ENCODE measurements around the gene MAST2. TPM values are rescaled to one million over a fixed set of nuclear protein-coding genes. Genes with fewer than 3 reads are reported as not detected.

Gene MAST2
- total RNA-seq, 1 experiment from 2014 or later, result 41.9 TPM

- H3K27me3 ChIP-seq (ENCODE audit: insufficient read depth, low read length), result no peaks in the 10 kb centered on the region
- H3K27ac ChIP-seq (ENCODE audit: low read depth, low read length), result no peak overlapping the region
- no peaks in the 10 kb centered on the region for H3K9me2 ChIP-seq (ENCODE audit: insufficient read depth)
- POLR2A ChIA-PET, result no interaction called here
- no peaks in the 10 kb centered on the region for H3K4me1 ChIP-seq (ENCODE audit: control insufficient read depth in 1 of 2, insufficient read depth in 2 of 2, low read length in 2 of 2)
- H3K36me3 ChIP-seq (ENCODE audit: control insufficient read depth in 1 of 2, insufficient read depth in 2 of 2, low read length in 2 of 2), result peaks cover 4 to 12% of the 10 kb centered on the region in 2 experiments; a peak in 2 of 4 replicates
- H3K4me3 ChIP-seq (replicated peaks in 1 of 2; ENCODE audit: low read depth in 1 of 2, low read length in 2 of 2), result no peak overlapping the region
- BruUV-seq (replicated peaks), result no TSS peak
- H3K9me3 ChIP-seq (ENCODE audit: control insufficient read depth in 1 of 2, insufficient read depth in 1 of 2, low read depth in 1 of 2, low read length in 2 of 2), result no peaks in the 10 kb centered on the region
- TF ChIP-seq POLR2AphosphoS5 (IDR thresholded peaks at IDR 0.05; ENCODE audit: low read depth, low read length) (no peak), POLR2A (IDR thresholded peaks at IDR 0.05; ENCODE audit: borderline replicate concordance, extremely low read depth, insufficient read depth, insufficient read length) (no peak), SIN3A (IDR thresholded peaks at IDR 0.05; ENCODE audit: low read depth) (no peak), RAD21 (IDR thresholded peaks at IDR 0.05; ENCODE audit: low read depth) (no peak), TCF7L2 (IDR thresholded peaks at IDR 0.05; ENCODE audit: borderline replicate concordance, extremely low read depth, insufficient read depth, insufficient read length) (no peak), CEBPB (IDR thresholded peaks at IDR 0.05; ENCODE audit: low read depth) (no peak), EZH2phosphoT487 (IDR thresholded peaks at IDR 0.05; ENCODE audit: borderline replicate concordance) (no peak), CBX3 (IDR thresholded peaks at IDR 0.05; ENCODE audit: low read depth) (no peak), ZFX (IDR thresholded peaks at IDR 0.05) (no peak), MAX (IDR thresholded peaks at IDR 0.05) (no peak), ZNF274 (IDR thresholded peaks at IDR 0.05; ENCODE audit: low read depth, low read length) (no peak), ATF3 (IDR thresholded peaks at IDR 0.05) (no peak), SP1 (IDR thresholded peaks at IDR 0.05; ENCODE audit: low read depth) (no peak), YY1 (IDR thresholded peaks at IDR 0.05; ENCODE audit: extremely low read depth, insufficient replicate concordance, low read depth, low read length) (no peak), REST (IDR thresholded peaks at IDR 0.05; ENCODE audit: low read depth) (no peak), EGR1 (IDR thresholded peaks at IDR 0.05; ENCODE audit: low read depth) (no peak)
- H3K9ac ChIP-seq (ENCODE audit: low read length), result no peak overlapping the region
- RAD21 ChIA-PET (ENCODE audit: low non-redundant PET in 1 of 2, low total read pairs in 2 of 2, uncharacterized antibody in 2 of 2, unreplicated experiment in 2 of 2), result no interaction called here
- H3K4me2 ChIP-seq (ENCODE audit: low read length), result no peak overlapping the region
- no peaks in the 10 kb centered on the region for H4K20me1 ChIP-seq (ENCODE audit: insufficient read depth)
- no peaks in the 10 kb centered on the region for H3K79me2 ChIP-seq (ENCODE audit: insufficient read depth, low read length)
- DNase-seq (ENCODE audit: low read depth, low spot score) (no peak), ATAC-seq (no peak)
- intact Hi-C loops (cut with micrococcal nuclease), result no loop called here
- no peak overlapping the region for H2AFZ ChIP-seq (ENCODE audit: low read depth, low read length, poor library complexity, severe bottlenecking)
- CTCF ChIA-PET, result no interaction called here
Observed at GRCh38 chr1:46020010-46020409, 216.6 kb downstream of the MAST2 start.
